DMS114 treated with DMSO at 0.1 percent for 48 hours (cell line): ENCODE data around the gene RAB3GAP2.
"Not testable (repeated sequence)": the region's sequence is repeated elsewhere in the genome, so short reads cannot be mapped to it uniquely, and the experiment has no call there.

ENCODE experiments used
- DNase-seq: peaks from one replicate; lab custom pipeline; 2025; ENCODE audit not compliant: unreplicated experiment; lab: John Stamatoyannopoulos, UW

The RAB3GAP2 gene

GRCh38 chr1:220243947-220244346, 28.3 kb downstream of the RAB3GAP2 start:
- DNase-seq: no peak

- DNase-seq: no peak
Measured at GRCh38 chr1:220241072-220241663, 31.1 kb downstream of the RAB3GAP2 start.

GRCh38 chr1:220239966-220240365, 32.3 kb downstream of the RAB3GAP2 start:
- DNase-seq: no peak

DNA sequence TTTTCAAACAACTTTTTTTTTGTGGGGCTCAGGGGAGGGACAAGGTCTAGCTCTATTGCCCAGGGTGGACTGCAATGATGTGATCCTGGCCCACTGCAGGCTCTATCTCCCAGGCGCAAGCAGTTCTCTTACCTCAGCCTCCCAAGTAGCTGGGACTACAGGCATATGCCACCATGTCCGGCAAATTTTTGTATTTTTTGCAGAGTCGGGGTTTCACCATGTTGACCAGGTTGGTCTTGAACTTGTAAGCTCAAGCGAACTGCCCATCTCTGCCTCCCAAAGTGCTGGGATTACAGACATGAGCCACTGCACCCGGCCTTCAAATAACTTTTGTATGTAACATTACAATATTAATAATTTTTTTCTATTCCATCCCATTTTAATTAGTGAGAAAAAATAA, 33.0 kb downstream of the RAB3GAP2 start:
- no peak for DNase-seq

GRCh38 chr1:220236278-220236677, 36.0 kb downstream of the RAB3GAP2 start:
- DNase-seq: not testable (repeated sequence)

DNA sequence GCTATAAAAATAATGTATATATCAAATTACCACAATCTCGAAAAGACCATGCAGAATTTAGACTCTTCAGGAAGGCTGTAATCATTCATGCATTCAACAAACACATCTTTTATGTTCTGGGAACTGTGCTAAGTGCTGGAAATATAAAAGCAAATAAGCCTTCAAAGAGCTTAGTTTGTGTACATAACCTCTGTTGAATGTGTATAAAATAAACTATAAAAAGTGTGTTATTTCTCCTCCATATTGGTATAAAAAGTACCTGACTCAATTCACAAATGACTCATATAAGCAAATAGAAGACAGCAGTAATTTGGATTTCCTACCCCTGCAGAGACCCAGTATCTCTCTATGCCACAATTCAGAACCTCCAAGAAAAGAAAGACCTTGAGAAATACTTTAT, 36.8 kb downstream of the RAB3GAP2 start:
- no peak for DNase-seq

DNA sequence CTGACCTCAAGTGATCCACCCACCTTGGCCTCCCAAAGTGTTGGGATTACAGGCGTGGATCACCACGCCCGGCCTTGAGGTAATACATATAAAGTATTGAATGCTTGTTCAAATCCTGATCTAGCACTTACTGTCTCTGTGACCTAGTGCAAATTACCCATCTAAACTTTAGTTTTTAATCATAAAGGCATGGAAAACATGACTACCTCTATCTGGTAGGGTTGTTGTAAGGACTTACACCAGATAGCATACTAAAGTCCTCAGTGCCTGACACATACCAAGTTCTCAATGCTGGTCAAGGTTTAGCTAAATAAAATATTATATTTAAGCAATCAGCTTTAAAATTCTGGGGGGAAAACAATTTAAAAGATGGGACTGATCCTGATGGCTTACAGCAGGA, 38.3 kb downstream of the RAB3GAP2 start:
- no peak for DNase-seq

DNA sequence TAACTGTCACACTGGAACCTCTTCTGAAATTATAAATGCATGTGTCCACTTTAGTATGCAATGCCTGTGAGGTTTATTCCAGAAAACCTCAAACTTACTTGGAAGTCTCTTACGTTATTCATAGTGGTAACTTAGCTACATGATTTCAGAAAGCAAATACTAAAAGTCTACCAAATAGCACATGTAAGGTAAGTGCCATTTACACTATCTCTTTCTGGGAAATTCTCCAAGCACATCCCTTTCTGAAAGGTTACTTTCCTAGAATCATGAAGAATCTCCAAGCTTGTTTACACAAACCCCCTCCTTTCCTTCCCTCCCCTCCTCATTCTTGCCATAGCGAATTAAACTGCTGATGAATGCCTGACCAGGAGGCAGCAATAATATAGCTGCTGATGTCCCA, 42.5 kb downstream of the RAB3GAP2 start:
- no peak for DNase-seq

DNA sequence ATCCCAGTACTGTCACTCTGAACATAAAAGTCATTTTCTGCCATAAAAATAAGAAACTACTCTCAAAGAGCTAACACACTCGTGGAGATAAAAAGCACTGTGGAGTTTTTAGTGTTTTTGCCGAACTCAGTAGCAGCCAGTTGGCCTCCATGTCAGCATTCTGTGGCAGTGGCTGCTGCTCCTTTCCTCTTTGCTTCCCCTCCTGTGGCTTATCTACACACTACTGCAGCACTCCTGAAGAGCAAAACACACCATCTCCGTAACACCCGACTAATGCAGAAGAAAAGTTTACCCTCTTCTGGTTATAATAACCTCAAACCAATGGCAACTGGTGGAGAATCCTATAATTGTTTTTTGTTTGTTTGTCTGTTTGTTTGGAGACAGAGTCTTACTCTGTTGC, 44.9 kb downstream of the RAB3GAP2 start:
- no peak for DNase-seq

GRCh38 chr1:220226752-220227151, 45.5 kb downstream of the RAB3GAP2 start:
- no peak for DNase-seq

GRCh38 chr1:220225957-220226356, 46.3 kb downstream of the RAB3GAP2 start:
- no peak for DNase-seq

DNA sequence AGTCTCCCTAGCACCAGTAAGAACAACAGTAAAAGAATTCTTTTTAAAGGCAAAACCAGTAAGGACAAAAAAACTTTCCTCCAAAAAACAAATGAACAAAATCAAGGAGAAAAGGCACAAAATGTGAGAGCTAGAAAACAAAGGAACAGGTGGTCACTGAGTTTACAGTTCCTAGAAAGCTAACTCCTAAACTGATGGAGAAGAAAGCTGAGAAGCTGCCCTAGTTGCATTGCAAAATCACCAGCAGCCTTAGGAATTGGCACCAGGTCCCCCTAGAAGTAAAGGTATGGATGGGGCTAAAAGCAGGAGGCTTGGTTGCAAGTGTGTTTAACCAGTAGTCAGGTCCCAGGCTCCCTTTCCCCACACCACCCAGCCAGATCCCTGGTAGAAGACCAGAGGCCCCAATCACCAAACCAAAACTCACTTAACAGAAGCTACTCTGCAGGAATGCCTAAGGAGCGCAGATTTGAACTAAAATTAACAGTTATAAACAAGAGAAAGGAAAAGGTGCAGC, 47.6 kb downstream of the RAB3GAP2 start:
- DNase-seq: no peak

GRCh38 chr1:220224033-220224432, 48.2 kb downstream of the RAB3GAP2 start:
- no peak for DNase-seq

GRCh38 chr1:220222939-220223338, 49.3 kb downstream of the RAB3GAP2 start:
- DNase-seq: no peak

DNA sequence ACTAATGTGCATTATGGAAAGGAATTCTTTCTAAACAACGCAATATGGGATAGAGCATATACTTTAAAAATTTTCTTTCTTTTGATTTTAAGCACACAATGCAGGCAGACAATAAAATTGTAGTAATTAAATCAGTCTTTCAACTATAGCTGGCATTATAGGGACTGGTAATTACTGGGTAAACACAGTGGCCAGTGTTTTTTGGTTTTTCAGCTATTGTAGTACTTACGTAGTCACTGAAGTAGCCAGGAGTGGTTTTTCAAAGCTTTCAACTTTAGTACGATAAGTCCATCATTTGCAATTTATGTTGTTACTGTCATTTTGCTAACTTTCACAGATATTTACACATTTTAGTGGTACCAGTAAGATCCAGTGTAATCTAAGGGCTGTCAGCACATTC, 50.6 kb downstream of the RAB3GAP2 start:
- no peak for DNase-seq

DNA sequence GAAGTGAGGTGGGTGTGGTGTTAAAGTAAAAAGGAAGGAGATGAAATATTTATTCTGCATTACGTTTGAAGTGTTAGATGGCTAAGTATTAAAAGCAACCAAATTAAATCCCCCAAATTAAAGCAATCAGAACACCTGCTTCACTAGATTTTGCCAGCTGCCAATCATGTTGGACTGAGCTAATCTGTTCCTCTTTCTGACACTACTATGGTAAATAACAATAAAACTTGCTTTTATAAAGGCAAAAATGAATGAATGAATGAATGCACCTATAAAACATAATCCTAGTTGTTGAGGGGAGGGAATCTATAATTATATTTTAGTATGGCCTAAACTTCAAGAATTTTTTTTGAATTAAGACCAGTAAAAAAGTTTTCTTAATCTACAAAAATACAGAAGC, 51.0 kb downstream of the RAB3GAP2 start:
- no peak for DNase-seq

DNA sequence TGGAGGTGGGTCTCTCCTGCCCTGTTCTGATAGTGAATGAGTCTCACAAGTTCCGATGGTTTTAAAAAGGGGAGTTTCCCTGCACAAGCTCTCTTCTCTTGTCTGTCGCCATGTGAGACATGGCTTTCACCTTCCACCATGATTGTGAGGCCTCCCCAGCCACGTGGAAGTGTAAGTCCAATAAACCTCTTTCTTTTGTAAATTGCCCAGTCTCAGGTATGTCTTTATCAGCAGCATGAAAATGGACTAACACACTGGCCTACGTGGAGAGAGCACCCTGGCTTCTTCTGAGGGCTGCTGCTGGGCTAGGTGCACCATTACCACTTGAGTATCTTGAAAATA, 51.6 kb downstream of the RAB3GAP2 start:
- not testable (repeated sequence) for DNase-seq

GRCh38 chr1:220219865-220220698, 52.2 kb downstream of the RAB3GAP2 start:
- no peak for DNase-seq

DNA sequence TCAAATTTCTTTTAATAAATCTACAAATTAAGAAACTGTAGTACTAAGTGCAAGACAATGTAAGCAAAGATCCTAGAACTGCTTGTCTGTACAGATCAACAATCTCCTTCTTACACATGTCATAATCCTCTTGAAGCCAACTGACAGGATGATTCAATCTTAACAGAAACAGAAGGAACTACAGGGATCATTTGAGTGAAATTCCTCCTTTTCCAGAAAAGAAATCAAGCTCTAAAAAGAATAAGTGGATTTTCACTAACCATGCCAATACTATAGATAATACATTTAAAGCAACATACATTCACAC, 53.2 kb downstream of the RAB3GAP2 start:
- no peak for DNase-seq

- peak; percentile 25 for DNase-seq
Measured at GRCh38 chr1:220218397-220219135, 53.7 kb downstream of the RAB3GAP2 start.

DNA sequence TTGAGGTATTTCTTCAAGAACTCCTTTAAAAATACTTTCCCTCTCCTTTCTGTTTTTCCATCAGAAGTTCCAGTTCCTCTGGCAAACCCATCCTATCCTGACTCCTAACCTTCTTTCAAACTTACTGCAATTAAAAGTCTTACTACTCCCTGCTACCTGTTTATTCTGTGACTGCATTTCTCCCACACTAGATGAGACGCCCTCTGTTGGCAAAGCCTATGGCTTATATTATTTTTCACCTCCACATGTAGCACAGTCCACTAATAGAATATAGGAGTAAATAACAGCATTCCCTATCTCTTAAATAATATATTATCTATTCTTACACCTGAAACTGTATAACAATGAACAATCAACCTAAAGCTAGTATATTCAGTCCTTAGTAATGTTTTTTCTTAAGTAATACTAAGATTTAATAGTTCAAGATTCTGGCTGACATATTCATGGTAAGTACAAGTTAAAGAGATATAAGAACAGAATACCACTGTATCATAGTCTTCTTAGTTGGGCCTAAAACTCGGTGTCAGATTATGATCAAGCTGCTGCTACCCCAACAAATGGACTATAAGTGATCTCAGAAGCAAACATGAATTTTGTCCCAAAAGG, 54.8 kb downstream of the RAB3GAP2 start:
- DNase-seq: peak; percentile 26
